Fibroblast of lung (primary cell): ENCODE measurements around the gene CACNA1A. TPM values are rescaled to one million over a fixed set of nuclear protein-coding genes. Genes with fewer than 3 reads are reported as not detected.

Source experiments
- DNase-seq, 2 donors: peaks; one replicate each; pipeline versions ENCODE4 v3.0.0 to v3.0.0-alpha.2; 2010; ENCODE audit warnings: low read depth in 2 of 2
- H2AFZ ChIP-seq: 2 replicates; pipeline ENCODE4 v1.5.1; 2012; ENCODE audit warnings: low read length, control low read depth, inconsistent platforms
- H3K27ac ChIP-seq: 2 replicates; pipeline ENCODE4 v1.5.1; 2011; ENCODE audit warnings: low read length, control low read depth; ENCODE audit not compliant: insufficient read depth
- H3K27me3 ChIP-seq: 2 replicates; pipeline ENCODE4 v1.5.1; 2011; ENCODE audit warnings: mild to moderate bottlenecking, low read length; ENCODE audit not compliant: control insufficient read depth, insufficient read depth
- H3K36me3 ChIP-seq: 2 replicates; pipeline ENCODE4 v1.5.1; 2011; ENCODE audit warnings: low read length; ENCODE audit not compliant: control insufficient read depth, insufficient read depth
- H3K4me1 ChIP-seq: 2 replicates; pipeline ENCODE4 v1.5.1; 2011; ENCODE audit warnings: low read length; ENCODE audit not compliant: control insufficient read depth, insufficient read depth; ENCODE audit errors: extremely low read depth
- H3K4me2 ChIP-seq: 2 replicates; pipeline ENCODE4 v1.5.1; 2011; ENCODE audit warnings: low read length, control low read depth; ENCODE audit not compliant: insufficient read depth; ENCODE audit errors: extremely low read depth
- H3K4me3 ChIP-seq, 4 experiments: fragments of 200-600 bp in 1 of 4; sonication (generic) in 1 of 4; replicated peaks in 1 of 4; 2 replicates each; pipeline ENCODE4 v1.5.1; 2011 to 2016; ENCODE audit warnings: low read length in 4 of 4, low read depth in 3 of 4, mild to moderate bottlenecking in 3 of 4, control low read depth in 2 of 4, inconsistent platforms in 1 of 4, mixed read lengths in 1 of 4; ENCODE audit not compliant: insufficient read depth in 1 of 4; ENCODE audit errors: control extremely low read depth in 1 of 4
- H3K79me2 ChIP-seq: 2 replicates; pipeline ENCODE4 v1.5.1; 2012; ENCODE audit warnings: mild to moderate bottlenecking, low read length, inconsistent platforms; ENCODE audit not compliant: control insufficient read depth, insufficient read depth
- H3K9ac ChIP-seq: 2 replicates; pipeline ENCODE4 v1.5.1; 2011; ENCODE audit warnings: mild to moderate bottlenecking, low read length, control low read depth; ENCODE audit not compliant: insufficient read depth
- H3K9me3 ChIP-seq: 2 replicates; pipeline ENCODE4 v1.5.1; 2012; ENCODE audit warnings: low read depth, low read length; ENCODE audit not compliant: control insufficient read depth, insufficient read depth
- H4K20me1 ChIP-seq: 2 replicates; pipeline ENCODE4 v1.5.1; 2011; ENCODE audit warnings: low read length; ENCODE audit not compliant: control insufficient read depth, insufficient read depth; ENCODE audit errors: extremely low read depth
- EZH2 ChIP-seq: IDR thresholded peaks from 2 replicates; pipeline ENCODE4 v1.5.1; 2012; ENCODE audit warnings: low read length, control low read depth, mild to moderate bottlenecking; ENCODE audit errors: missing control alignments
- polyA plus RNA-seq, 2 donors: library from polyadenylated mRNA; depleted of rRNA in 1 of 2; stranded (reverse) in 1 of 2; unstranded in 1 of 2; fragments of >200 nt; gene quantifications; 2 replicates each; pipeline ENCODE4 v1.2.1, GENCODE V29; 2011 to 2012; ENCODE audit warnings: missing spikeins in 1 of 2
- total RNA-seq: library from RNA; depleted of rRNA; stranded (reverse); fragments of >200 nt; gene quantifications from 2 replicates; pipeline ENCODE4 v1.2.1, GENCODE V29; 2014
- TF ChIP-seq, protein P1 (sequence below), 2 donors: IDR thresholded peaks in 1 of 2; conservative IDR thresholded peaks in 1 of 2; 1 replicate in 1 of 2; 2 replicates in 1 of 2; pipeline ENCODE4 v1.5.1; 2011 to 2012; ENCODE audit warnings: low read length in 2 of 2, control low read depth in 1 of 2, inconsistent platforms in 1 of 2, low read depth in 1 of 2, mild to moderate bottlenecking in 1 of 2

CACNA1A gene
- total and polyA plus RNA-seq, 2 donors (not counting 1 experiment from before 2014, with no cell fraction given), result 0.96 to 9.7 TPM

DNA sequence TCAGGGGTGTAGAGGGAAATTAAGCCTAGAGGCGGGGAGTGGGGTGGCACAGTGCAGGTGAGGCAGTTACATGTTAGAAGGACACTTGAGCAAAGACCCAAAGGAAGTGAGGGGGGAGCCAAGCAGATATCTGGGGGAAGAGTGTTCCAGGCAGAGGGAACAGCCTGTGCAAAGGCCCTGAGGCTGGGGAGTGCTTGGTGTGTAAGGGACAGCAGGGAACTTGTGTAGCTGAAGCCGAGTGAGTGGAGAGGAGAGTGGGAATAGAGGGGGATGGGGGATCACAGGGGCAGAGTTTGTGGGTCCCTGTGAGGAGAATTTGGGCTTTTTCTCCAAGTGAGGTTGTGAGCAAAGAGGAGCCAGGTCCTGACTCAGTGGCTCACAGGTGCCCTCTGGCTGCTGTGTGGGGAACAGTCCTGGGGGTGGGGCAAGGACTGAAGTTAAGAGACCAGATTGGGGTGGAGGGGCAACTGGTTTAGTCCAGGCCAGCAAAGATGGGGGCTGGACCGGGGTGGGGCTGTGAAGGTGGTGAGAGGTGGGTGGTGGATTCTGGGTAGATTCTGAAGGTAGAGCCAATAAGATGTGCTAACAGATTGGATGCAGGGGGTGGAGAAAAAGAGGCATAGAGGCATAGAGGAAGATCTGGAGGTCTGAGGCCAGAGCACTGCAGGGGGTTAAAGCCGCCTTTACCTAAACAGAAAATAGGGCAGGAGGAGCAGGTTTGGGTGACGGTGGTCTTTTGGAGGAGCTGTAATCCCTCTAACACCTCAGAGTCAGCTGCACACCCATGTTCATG, 75.3 kb downstream of the CACNA1A start:
- H4K20me1 ChIP-seq, result no peaks in the 10 kb centered on the region
- no peak overlapping the region for H3K9ac ChIP-seq
- H3K36me3 ChIP-seq, result no peaks in the 10 kb centered on the region
- no peak overlapping the region for H2AFZ ChIP-seq
- H3K79me2 ChIP-seq, result no peaks in the 10 kb centered on the region
- no peaks in the 10 kb centered on the region for H3K4me1 ChIP-seq
- no peaks in the 10 kb centered on the region for H3K27me3 ChIP-seq
- H3K4me2 ChIP-seq, result no peak overlapping the region
- H3K27ac ChIP-seq, result no peak overlapping the region
- H3K4me3 ChIP-seq, result no peak overlapping the region
- peak; percentile 36 to 49 for DNase-seq
- no peak for TF ChIP-seq EZH2
- TF ChIP-seq, protein P1, sequence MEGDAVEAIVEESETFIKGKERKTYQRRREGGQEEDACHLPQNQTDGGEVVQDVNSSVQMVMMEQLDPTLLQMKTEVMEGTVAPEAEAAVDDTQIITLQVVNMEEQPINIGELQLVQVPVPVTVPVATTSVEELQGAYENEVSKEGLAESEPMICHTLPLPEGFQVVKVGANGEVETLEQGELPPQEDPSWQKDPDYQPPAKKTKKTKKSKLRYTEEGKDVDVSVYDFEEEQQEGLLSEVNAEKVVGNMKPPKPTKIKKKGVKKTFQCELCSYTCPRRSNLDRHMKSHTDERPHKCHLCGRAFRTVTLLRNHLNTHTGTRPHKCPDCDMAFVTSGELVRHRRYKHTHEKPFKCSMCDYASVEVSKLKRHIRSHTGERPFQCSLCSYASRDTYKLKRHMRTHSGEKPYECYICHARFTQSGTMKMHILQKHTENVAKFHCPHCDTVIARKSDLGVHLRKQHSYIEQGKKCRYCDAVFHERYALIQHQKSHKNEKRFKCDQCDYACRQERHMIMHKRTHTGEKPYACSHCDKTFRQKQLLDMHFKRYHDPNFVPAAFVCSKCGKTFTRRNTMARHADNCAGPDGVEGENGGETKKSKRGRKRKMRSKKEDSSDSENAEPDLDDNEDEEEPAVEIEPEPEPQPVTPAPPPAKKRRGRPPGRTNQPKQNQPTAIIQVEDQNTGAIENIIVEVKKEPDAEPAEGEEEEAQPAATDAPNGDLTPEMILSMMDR (conservative IDR thresholded peaks at IDR 0.05 in 1 of 2, IDR thresholded peaks at IDR 0.05 in 1 of 2; ENCODE audit: low read depth in 1 of 2, low read length in 2 of 2), result peak; percentile 87 to 92
- H3K9me3 ChIP-seq, result no peaks in the 10 kb centered on the region

DNA sequence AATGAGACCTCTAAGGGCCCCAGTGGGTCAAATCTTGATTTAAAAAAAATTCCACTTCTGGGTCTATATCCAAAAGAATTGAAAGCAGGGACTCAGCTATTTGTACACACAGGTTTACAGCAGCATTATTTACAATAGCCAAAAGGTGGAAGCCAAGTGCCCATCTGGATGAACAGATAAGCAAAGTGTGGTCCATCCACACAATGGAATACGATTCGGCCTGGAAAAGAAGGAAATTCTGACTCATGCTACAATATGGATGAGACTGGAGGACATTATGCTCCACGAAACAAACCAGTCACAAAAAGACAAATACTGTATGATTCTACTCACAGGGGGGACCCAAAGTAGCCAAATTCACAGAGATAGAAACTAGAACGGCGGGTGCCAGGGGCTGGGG, 76.7 kb downstream of the CACNA1A start:
- no peaks in the 10 kb centered on the region for H3K36me3 ChIP-seq
- no peaks in the 10 kb centered on the region for H4K20me1 ChIP-seq
- H3K79me2 ChIP-seq, result no peaks in the 10 kb centered on the region
- H3K9me3 ChIP-seq, result no peaks in the 10 kb centered on the region
- no peak overlapping the region for H2AFZ ChIP-seq
- no peak overlapping the region for H3K4me3 ChIP-seq
- peak in 1 of 2 donors; percentile 10 for DNase-seq
- TF ChIP-seq EZH2, result no peak
- TF ChIP-seq, protein P1 (conservative IDR thresholded peaks at IDR 0.05 in 1 of 2, IDR thresholded peaks at IDR 0.05 in 1 of 2; ENCODE audit: low read depth in 1 of 2, low read length in 2 of 2), result no peak
- no peaks in the 10 kb centered on the region for H3K4me1 ChIP-seq
- no peaks in the 10 kb centered on the region for H3K27me3 ChIP-seq
- H3K4me2 ChIP-seq, result no peak overlapping the region
- H3K9ac ChIP-seq, result no peak overlapping the region
- no peak overlapping the region for H3K27ac ChIP-seq

DNA sequence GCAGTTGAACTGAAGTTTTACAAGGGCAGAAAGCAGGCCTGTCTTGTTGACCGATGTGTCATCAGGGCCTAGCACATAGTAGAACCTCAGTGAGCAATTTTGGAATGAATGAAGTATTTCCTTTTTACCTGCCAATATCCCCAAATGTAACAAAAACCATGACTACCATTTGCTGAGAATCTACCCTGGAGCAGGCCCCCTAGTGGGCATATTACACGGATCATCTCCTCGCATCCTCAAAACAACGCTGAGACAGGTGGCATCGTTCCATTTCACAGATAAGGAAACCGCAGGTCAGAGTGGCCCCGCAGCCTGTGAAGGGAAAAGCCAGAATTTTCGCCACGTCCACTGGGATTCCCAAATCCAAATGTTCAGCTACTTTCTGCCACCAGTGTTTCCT, 77.9 kb downstream of the CACNA1A start:
- H3K9me3 ChIP-seq, result no peaks in the 10 kb centered on the region
- DNase-seq, result peak; percentile 9 to 18
- H3K9ac ChIP-seq, result no peak overlapping the region
- H2AFZ ChIP-seq, result no peak overlapping the region
- H3K27ac ChIP-seq, result no peak overlapping the region
- no peaks in the 10 kb centered on the region for H4K20me1 ChIP-seq
- TF ChIP-seq, protein P1 (conservative IDR thresholded peaks at IDR 0.05 in 1 of 2, IDR thresholded peaks at IDR 0.05 in 1 of 2; ENCODE audit: low read depth in 1 of 2, low read length in 2 of 2), result peak; percentile 61 to 63
- no peak for TF ChIP-seq EZH2
- no peaks in the 10 kb centered on the region for H3K27me3 ChIP-seq
- H3K36me3 ChIP-seq, result no peaks in the 10 kb centered on the region
- no peak overlapping the region for H3K4me3 ChIP-seq
- H3K4me2 ChIP-seq, result no peak overlapping the region
- no peaks in the 10 kb centered on the region for H3K79me2 ChIP-seq
- H3K4me1 ChIP-seq, result no peaks in the 10 kb centered on the region
